GM12801 (cell line): ENCODE data around the gene PCDHGA1.

Experiments used
- TF ChIP-seq, protein P1 (sequence below): IDR thresholded peaks from one replicate; pipeline ENCODE4 v1.5.1; 2011; ENCODE audit warnings: control low read depth; ENCODE audit not compliant: insufficient read length; ENCODE audit errors: extremely low read depth

The PCDHGA1 gene

GRCh38 chr5:141437221-141437620 is 106.9 kb downstream of the PCDHGA1 start:
- TF ChIP-seq, protein P1, sequence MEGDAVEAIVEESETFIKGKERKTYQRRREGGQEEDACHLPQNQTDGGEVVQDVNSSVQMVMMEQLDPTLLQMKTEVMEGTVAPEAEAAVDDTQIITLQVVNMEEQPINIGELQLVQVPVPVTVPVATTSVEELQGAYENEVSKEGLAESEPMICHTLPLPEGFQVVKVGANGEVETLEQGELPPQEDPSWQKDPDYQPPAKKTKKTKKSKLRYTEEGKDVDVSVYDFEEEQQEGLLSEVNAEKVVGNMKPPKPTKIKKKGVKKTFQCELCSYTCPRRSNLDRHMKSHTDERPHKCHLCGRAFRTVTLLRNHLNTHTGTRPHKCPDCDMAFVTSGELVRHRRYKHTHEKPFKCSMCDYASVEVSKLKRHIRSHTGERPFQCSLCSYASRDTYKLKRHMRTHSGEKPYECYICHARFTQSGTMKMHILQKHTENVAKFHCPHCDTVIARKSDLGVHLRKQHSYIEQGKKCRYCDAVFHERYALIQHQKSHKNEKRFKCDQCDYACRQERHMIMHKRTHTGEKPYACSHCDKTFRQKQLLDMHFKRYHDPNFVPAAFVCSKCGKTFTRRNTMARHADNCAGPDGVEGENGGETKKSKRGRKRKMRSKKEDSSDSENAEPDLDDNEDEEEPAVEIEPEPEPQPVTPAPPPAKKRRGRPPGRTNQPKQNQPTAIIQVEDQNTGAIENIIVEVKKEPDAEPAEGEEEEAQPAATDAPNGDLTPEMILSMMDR = no peak

- TF ChIP-seq, protein P1 = no peak
Measured at GRCh38 chr5:141439411-141440141, 109.3 kb downstream of the PCDHGA1 start.

- TF ChIP-seq, protein P1 = no peak
Measured at GRCh38 chr5:141440341-141440740, 110.0 kb downstream of the PCDHGA1 start.

- TF ChIP-seq, protein P1 = no peak
Measured at GRCh38 chr5:141441571-141442170, 111.4 kb downstream of the PCDHGA1 start.

GRCh38 chr5:141465351-141465750 is 135.0 kb downstream of the PCDHGA1 start:
- TF ChIP-seq, protein P1 = no peak

DNA sequence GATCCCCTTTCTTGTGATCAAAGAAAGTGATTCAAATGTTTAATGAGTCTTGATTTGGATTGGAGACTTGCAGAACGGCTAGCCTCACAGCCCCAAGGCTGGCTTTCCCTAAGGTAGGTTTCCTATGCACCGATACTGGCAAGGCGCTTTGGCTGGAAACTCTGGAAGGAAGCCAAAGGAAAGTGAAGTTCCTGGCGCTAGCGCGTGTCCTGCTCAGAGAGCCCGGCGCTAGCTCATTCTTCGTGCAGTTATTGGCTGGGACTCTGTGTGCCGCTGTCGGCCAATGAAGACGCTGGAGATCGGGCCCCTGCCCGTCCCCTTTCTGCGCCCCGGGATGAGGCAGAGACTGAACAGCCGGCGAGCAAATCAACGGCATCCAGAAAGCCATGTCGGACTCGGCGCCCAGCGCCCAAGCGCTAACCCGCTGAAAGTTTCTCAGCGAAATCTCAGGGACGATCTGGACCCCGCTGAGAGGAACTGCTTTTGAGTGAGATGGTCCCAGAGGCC is 145.4 kb downstream of the PCDHGA1 start, which contains the start of gene PCDHGC3:
PCDHGC3 (plus strand) TSS at position 342 of the 507 bp plus-strand sequence; CDS start at position 493, 151 bp downstream.
- TF ChIP-seq, protein P1 = no peak

DNA sequence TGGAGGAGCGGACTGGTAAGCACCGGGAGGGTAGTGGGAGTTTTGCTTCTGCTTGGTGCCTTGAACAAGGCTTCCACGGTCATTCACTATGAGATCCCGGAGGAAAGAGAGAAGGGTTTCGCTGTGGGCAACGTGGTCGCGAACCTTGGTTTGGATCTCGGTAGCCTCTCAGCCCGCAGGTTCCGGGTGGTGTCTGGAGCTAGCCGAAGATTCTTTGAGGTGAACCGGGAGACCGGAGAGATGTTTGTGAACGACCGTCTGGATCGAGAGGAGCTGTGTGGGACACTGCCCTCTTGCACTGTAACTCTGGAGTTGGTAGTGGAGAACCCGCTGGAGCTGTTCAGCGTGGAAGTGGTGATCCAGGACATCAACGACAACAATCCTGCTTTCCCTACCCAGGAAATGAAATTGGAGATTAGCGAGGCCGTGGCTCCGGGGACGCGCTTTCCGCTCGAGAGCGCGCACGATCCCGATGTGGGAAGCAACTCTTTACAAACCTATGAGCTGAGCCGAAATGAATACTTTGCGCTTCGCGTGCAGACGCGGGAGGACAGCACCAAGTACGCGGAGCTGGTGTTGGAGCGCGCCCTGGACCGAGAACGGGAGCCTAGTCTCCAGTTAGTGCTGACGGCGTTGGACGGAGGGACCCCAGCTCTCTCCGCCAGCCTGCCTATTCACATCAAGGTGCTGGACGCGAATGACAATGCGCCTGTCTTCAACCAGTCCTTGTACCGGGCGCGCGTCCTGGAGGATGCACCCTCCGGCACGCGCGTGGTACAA is 146.0 kb downstream of the PCDHGA1 start:
- TF ChIP-seq, protein P1 = no peak
